HL-60 (cell line): Measurements from ENCODE around the gene NHERF1.

Experiments used
- POLR2AphosphoS5 ChIP-seq: IDR thresholded peaks from 2 replicates; pipeline ENCODE4 v1.6.1; 2012; ENCODE audit warnings: low read depth
- REST ChIP-seq: IDR thresholded peaks from 2 replicates; pipeline ENCODE4 v1.6.1; 2012; ENCODE audit warnings: low read depth; ENCODE audit not compliant: insufficient replicate concordance
- SPI1 ChIP-seq: IDR thresholded peaks from 2 replicates; pipeline ENCODE4 v1.6.1; 2012; ENCODE audit warnings: low read depth, mild to moderate bottlenecking, borderline replicate concordance
- TF ChIP-seq, protein P1 (sequence below): IDR thresholded peaks from one replicate; pipeline ENCODE4 v1.5.1; 2011; ENCODE audit warnings: low read length, control low read depth, inconsistent platforms; ENCODE audit not compliant: insufficient read depth

GRCh38 chr17:74736513-74737298 is 11.7 kb upstream of the NHERF1 start, which contains the start of gene RAB37:
- TF ChIP-seq, protein P1, sequence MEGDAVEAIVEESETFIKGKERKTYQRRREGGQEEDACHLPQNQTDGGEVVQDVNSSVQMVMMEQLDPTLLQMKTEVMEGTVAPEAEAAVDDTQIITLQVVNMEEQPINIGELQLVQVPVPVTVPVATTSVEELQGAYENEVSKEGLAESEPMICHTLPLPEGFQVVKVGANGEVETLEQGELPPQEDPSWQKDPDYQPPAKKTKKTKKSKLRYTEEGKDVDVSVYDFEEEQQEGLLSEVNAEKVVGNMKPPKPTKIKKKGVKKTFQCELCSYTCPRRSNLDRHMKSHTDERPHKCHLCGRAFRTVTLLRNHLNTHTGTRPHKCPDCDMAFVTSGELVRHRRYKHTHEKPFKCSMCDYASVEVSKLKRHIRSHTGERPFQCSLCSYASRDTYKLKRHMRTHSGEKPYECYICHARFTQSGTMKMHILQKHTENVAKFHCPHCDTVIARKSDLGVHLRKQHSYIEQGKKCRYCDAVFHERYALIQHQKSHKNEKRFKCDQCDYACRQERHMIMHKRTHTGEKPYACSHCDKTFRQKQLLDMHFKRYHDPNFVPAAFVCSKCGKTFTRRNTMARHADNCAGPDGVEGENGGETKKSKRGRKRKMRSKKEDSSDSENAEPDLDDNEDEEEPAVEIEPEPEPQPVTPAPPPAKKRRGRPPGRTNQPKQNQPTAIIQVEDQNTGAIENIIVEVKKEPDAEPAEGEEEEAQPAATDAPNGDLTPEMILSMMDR = peak; percentile 5
- no peak for TF ChIP-seq POLR2AphosphoS5
- no peak for TF ChIP-seq REST
- peak; percentile 94 for TF ChIP-seq SPI1
